HUES48 (cell line): ENCODE data around the gene ADD2.

Experiments
- H3K27ac ChIP-seq: one replicate; pipeline ENCODE4 v1.7.0; 2013; ENCODE audit warnings: low read depth, low read length, inconsistent platforms
- H3K27me3 ChIP-seq: 2 replicates; pipeline ENCODE4 v1.6.1; 2013; ENCODE audit warnings: mild to moderate bottlenecking, low read length; ENCODE audit not compliant: control insufficient read depth, insufficient read depth
- H3K36me3 ChIP-seq: 2 replicates; pipeline ENCODE4 v1.6.1; 2013; ENCODE audit warnings: low read length; ENCODE audit not compliant: control insufficient read depth, insufficient read depth
- H3K4me1 ChIP-seq: 2 replicates; pipeline ENCODE4 v1.6.1; 2013; ENCODE audit warnings: mild to moderate bottlenecking, low read length; ENCODE audit not compliant: control insufficient read depth, insufficient read depth
- H3K4me3 ChIP-seq: 2 replicates; pipeline ENCODE4 v1.5.1; 2013; ENCODE audit warnings: mild to moderate bottlenecking, low read depth, low read length
- H3K9ac ChIP-seq: 2 replicates; pipeline ENCODE4 v1.6.1; 2013; ENCODE audit warnings: mild to moderate bottlenecking, low read depth, low read length, moderate library complexity
- H3K9me3 ChIP-seq: 2 replicates; pipeline ENCODE4 v1.6.1; 2013; ENCODE audit warnings: low read length; ENCODE audit not compliant: control insufficient read depth, insufficient read depth

The ADD2 gene, protein sequence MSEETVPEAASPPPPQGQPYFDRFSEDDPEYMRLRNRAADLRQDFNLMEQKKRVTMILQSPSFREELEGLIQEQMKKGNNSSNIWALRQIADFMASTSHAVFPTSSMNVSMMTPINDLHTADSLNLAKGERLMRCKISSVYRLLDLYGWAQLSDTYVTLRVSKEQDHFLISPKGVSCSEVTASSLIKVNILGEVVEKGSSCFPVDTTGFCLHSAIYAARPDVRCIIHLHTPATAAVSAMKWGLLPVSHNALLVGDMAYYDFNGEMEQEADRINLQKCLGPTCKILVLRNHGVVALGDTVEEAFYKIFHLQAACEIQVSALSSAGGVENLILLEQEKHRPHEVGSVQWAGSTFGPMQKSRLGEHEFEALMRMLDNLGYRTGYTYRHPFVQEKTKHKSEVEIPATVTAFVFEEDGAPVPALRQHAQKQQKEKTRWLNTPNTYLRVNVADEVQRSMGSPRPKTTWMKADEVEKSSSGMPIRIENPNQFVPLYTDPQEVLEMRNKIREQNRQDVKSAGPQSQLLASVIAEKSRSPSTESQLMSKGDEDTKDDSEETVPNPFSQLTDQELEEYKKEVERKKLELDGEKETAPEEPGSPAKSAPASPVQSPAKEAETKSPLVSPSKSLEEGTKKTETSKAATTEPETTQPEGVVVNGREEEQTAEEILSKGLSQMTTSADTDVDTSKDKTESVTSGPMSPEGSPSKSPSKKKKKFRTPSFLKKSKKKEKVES

DNA sequence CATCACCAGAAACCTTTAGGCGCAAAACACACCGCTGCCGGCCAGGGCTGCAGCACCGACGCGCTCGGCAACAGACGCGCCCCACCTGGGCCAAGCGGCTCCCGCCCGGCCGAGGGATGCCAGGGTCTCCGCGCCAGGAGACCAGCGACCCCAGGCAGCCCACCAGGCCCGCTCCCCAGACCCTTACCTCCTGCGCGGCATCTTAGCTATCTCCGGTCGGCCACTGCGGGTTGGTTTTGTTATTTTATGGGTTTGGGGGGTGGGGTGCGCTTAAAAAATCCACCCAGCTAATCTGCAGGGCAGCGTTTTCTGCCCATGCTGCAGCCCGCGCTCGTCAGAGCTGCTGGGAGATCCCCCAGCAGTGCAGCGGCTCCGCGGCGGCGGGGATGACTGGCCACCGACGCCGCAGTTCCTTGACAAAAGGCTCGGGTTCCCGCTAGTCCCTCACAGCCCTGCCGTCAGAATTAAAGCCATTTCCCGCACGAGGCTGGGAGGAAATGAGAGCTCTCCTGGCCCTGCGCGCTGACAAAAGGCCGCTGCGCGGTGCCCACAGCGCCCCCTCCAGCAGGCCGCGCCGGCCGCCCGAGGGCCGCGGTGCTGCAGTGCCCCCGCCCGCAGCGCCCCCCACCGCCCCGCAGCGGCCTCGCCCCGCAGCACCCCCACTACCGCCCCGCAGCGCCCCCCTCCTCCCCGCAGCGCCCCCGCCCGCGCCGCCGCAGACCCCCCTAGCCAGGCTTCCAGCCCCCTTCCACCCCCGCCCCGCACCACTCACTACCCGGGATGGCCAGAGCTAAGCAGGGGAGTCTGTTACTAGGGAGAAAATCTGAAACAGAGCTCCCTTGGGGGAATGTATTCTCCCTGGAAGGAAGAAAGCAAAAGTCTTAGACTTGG, at the start of gene ADD2:
TSS of gene ADD2 (minus strand) at position 502 of the 891 bp plus-strand sequence. CDS start 61,792 bp downstream, outside the sequence.
- Histone ChIP-seq H3K27me3 (0 out of 2 replicates have a peak, but pooled peaks cover 3% of the 10 kb centered on the region), H3K9ac (peak within 1 kb of the TSS; percentile 89), H3K9me3 (no peaks in the 10 kb centered on the region), H3K4me1 (peaks cover 32% of the 10 kb centered on the region), H3K4me3 (peak within 1 kb of the TSS; percentile 90), H3K27ac (peak within 1 kb of the TSS; percentile 93), H3K36me3 (peaks cover 2% of the 10 kb centered on the region; the same call in 1 of the 2 replicates)

DNA sequence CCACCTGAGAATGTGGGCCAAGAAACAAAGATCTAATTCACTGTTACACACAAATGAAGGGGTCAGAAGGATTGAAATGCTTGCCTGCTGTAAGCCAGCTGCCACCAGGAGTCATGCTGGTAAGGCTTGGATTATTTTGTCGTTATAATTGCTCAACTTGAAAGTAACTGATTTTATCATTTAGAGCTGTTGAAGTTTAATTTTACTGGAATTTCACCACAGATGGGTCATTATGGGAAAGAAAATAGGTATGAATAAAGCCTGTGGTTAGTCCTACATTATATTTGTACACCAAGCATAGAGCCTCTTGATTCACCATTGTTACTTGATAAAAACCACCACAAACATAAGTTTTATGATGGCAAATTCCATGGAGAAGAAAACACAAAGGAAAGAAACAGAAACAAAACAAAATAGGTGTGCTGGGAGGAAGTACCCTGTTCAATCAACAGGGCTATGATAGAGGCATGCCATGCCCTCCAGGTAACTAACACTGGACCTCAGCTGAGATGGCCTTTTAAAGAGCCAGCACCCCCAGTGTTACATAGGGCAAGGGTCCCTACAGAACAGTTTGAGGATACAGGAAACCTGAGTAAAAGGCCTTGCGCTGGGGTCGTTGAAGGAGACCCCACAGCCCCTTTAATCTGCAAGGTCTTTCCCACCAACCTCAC, 49.4 kb upstream of the ADD2 start:
- no peaks in the 10 kb centered on the region for H3K27me3 ChIP-seq
- H3K36me3 ChIP-seq = no peaks in the 10 kb centered on the region
- no peak overlapping the region for H3K27ac ChIP-seq

DNA sequence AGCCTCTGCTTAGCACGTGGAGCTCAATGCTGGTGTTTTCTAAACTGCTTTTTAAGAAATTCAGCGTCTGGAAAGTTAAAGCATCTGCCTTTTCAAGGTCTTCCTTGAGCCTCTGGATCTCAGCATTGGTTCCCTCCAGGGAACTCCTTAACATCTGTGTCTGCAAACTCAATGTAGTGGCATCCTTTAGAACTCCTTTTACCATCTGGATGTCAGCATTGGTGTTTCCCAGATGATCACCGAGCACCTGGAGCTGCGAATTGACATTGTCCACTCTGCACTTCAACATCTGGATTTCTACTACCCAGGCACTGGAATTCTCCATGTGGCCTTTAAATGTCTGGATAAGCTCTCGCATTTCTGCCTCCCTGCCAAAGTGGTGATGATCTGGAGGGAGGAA, 48.7 kb upstream of the ADD2 start:
- Histone ChIP-seq H3K27ac (no peak overlapping the region), H3K9ac (no peak overlapping the region), H3K4me3 (no peak overlapping the region), H3K36me3 (no peaks in the 10 kb centered on the region), H3K9me3 (no peaks in the 10 kb centered on the region), H3K27me3 (peaks cover 3% of the 10 kb centered on the region; the same call in 1 of the 2 replicates), H3K4me1 (no peaks in the 10 kb centered on the region)

More for the DNA sequence above, 49.4 kb upstream of the ADD2 start:
- H3K9ac ChIP-seq = no peak overlapping the region
- no peaks in the 10 kb centered on the region for H3K9me3 ChIP-seq
- no peaks in the 10 kb centered on the region for H3K4me1 ChIP-seq
- no peak overlapping the region for H3K4me3 ChIP-seq

DNA sequence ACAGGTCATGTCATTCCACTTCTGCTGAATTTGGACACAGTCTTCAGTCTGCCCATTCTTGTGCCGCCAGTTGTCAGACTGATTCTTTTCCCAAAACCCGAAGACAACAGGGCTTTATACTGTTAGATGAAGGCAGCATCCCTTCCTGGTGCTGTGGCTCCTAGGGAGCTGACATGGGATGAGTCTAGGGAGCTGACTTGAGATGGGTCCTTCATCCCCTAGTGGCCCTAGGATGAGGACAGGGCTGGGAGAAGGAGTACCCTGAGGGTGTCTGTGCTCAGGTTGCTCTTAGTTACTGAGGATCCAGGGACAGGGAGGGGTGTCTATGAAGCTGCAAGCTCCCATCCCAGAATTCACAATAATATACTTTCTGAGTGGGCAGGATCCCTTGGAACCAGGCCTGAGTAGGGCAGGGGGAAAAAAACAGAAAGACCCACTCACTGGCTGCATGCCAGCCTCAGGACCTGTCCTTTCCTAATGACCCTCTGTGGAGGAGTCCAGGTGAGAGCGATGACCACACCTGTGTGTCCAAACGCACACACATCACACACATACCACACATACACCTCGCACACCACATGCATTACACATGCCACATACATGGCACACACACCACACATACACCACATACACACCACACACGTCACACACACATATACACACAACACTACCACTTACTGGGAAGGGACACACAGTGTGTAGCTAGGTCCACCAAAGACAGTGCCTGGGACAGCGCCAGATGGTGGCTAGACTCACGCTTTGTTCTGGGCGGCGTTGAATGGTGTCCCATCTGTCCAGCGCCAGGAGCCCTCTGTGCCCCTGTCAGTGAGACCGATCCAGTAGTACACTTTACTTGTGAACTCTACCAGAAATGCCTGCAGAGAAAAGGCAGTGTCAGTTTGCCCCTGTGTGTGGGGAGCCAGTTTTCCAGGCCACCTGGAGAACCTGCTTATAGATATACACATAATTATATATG, 41.3 kb upstream of the ADD2 start:
- H3K4me1 ChIP-seq = no peaks in the 10 kb centered on the region
- no peak overlapping the region for H3K27ac ChIP-seq

DNA sequence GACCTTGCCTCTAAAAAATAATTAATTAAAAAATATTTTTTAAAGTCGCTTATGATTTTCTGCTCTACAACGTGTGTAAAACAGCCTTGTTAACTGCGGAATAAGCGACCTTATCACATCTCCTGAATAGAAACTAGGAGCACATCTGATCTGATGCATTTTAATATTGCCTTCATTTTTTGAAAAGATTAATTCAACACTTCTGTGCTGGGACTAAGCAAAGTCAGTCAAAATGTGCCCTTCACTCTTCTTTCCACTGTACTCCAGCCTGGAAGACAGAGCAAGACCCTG, 39.8 kb upstream of the ADD2 start:
- no peaks in the 10 kb centered on the region for H3K36me3 ChIP-seq
- peaks cover 5% of the 10 kb centered on the region for H3K27me3 ChIP-seq
- no peak overlapping the region for H3K4me3 ChIP-seq
- no peak overlapping the region for H3K27ac ChIP-seq
- no peaks in the 10 kb centered on the region for H3K9me3 ChIP-seq
- no peaks in the 10 kb centered on the region for H3K4me1 ChIP-seq
- H3K9ac ChIP-seq = no peak overlapping the region

More for the DNA sequence above, 41.3 kb upstream of the ADD2 start:
- Histone ChIP-seq H3K4me3 (no peak overlapping the region), H3K9ac (no peak overlapping the region), H3K9me3 (no peaks in the 10 kb centered on the region), H3K36me3 (no peaks in the 10 kb centered on the region), H3K27me3 (peaks cover 5% of the 10 kb centered on the region; the same call in 1 of the 2 replicates)

DNA sequence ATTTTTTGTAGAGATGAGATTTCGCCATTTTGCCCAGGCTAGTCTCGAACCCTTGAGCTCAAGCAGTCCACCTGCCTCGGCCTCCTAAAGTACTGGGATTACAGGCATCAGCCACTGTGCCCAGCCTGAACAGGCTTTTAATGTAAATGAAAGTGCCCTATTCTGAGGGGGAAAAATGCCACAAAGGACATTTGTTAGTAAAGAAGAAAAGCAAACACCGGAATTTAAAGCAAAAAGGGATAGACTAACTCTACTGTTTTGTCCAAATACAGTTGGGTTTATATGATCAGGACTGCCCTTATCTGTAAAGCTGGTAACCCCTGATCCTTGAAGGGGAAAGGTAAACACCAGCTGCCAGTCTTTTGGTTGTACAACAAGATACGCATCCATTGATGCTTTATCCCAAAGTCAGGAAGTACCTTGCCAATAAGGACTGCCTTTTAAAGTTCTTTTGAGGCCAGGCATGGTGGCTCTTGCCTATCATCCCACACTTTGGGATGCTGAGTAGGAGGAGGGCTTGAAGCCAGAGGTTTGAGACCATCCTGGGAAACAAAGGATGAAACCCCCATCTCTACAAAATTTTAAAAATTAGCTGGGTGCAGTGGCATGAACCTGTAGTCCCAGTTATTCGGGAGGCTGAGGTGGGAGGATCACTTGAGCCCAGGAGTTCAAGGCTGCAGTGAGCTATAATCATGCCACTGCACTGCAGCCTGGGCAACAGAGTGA, 39.3 kb upstream of the ADD2 start:
- no peaks in the 10 kb centered on the region for H3K9me3 ChIP-seq
- peaks cover 5% of the 10 kb centered on the region for H3K27me3 ChIP-seq
- H3K4me3 ChIP-seq = no peak overlapping the region
- H3K27ac ChIP-seq = no peak overlapping the region
- no peaks in the 10 kb centered on the region for H3K4me1 ChIP-seq
- no peak overlapping the region for H3K9ac ChIP-seq
- H3K36me3 ChIP-seq = no peaks in the 10 kb centered on the region

DNA sequence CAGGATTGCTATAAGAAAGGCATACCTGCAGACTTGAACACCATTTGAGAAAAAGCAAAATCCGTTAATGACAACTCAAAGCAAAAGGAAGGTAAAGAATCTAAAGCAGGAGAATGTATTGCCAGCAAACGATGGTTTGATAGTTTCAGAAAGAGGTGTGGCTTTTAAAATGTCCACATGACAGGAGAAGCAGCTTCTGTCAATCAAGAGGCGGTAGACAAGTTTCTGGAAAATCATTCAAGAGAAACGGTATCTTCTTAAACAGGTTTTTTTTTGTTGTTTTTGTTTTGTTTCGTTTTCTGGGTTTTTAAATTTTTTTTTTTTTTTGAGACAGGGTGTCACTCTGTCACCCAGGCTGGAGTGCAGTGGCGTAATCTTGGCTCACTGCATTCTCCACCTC, 38.6 kb upstream of the ADD2 start:
- no peak overlapping the region for H3K9ac ChIP-seq
- H3K9me3 ChIP-seq = no peaks in the 10 kb centered on the region
- H3K4me1 ChIP-seq = no peaks in the 10 kb centered on the region
- no peak overlapping the region for H3K27ac ChIP-seq
- no peaks in the 10 kb centered on the region for H3K36me3 ChIP-seq
- H3K27me3 ChIP-seq = peaks cover 3% of the 10 kb centered on the region
- no peak overlapping the region for H3K4me3 ChIP-seq

DNA sequence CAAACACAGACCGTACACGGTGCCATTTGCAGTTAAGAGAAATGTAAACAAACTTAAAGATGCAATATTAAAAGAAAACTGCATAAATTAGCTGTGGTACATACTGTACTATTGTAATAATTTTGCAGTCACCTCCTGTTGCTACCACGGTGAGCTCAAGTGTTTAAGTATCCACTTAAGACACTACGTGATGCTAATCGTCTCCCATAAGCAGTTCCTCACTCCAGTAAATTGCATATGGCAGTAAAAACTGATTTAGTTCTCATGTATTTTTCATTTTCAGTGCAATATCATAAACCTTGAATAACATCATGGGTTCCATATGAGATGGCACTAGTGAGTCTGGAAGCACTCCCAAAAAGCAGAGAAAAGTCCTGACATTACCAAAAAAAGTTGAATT, 38.0 kb upstream of the ADD2 start:
- Histone ChIP-seq H3K4me1 (no peaks in the 10 kb centered on the region), H3K36me3 (no peaks in the 10 kb centered on the region), H3K9me3 (no peaks in the 10 kb centered on the region), H3K4me3 (no peak overlapping the region), H3K27me3 (peaks cover 8% of the 10 kb centered on the region), H3K27ac (no peak overlapping the region), H3K9ac (no peak overlapping the region)

DNA sequence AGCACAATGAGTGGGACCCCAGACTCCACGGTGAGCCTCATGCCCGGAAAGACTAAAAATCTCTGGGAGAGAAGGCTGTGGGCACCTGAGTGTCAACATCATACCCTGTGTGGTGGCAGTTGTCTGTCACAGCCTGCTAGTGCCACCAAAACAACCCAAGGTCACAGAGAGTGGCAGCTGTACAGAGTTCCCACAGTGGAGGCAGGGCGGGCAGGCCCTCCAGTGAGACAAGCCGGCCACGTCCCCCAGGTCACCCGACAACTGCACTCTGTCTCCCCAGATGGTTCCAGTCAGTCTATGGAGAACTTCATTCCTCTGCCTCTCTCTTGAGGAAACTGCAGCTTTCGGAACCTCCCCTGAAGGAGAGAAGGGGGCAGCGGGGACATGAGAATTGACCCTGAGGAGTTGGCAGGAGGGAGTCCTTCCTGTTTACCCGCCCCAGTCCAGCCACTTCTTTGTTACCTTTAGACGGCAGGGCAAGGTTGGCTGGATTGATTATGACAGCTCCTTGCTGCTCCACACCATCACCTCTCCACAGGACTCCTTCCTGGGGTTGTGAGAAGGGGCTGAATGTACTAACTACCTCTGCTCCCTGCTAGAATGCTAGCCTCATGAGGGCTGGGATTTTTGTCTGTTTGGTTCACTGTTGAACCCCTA, 33.7 kb upstream of the ADD2 start:
- Histone ChIP-seq H3K9me3 (peaks cover 4% of the 10 kb centered on the region; the same call in 1 of the 2 replicates), H3K36me3 (no peaks in the 10 kb centered on the region), H3K9ac (no peak overlapping the region), H3K27ac (no peak overlapping the region), H3K4me3 (no peak overlapping the region), H3K27me3 (peaks cover 28% of the 10 kb centered on the region), H3K4me1 (no peaks in the 10 kb centered on the region)
